HepG2 (cell line): ENCODE measurements around the gene TAS1R3. TPM values are rescaled to one million over a fixed set of nuclear protein-coding genes. Genes with fewer than 3 reads are reported as not detected.
A peak's percentile ranks its signal among the peaks of the same experiment; 100 is the strongest.

Experiments used
- CHD2 ChIP-seq: IDR thresholded peaks from 2 replicates; pipeline ENCODE4 v1.6.1; 2011; ENCODE audit warnings: low read depth, low read length, improper control_type of control experiment
- DPF2 ChIP-seq: sonication (generic); formaldehyde crosslinking; IDR thresholded peaks from 2 replicates; pipeline ENCODE4 v1.4.0; 2020; ENCODE audit warnings: mild to moderate bottlenecking, low read depth, missing genetic modification reagents, borderline replicate concordance
- ETV6 ChIP-seq: sonication (generic); formaldehyde crosslinking; conservative IDR thresholded peaks from 2 replicates; pipeline ENCODE4 v1.4.0; 2020; ENCODE audit warnings: missing genetic modification reagents
- GLI4 ChIP-seq: sonication (generic); formaldehyde crosslinking; IDR thresholded peaks from 2 replicates; pipeline ENCODE4 v1.5.1; 2020; ENCODE audit warnings: missing genetic modification reagents, mild to moderate bottlenecking, moderate library complexity, borderline replicate concordance
- JUND ChIP-seq: sonication (generic); formaldehyde crosslinking; IDR thresholded peaks from 2 replicates; pipeline ENCODE4 v1.8.0; 2022; ENCODE audit warnings: mild to moderate bottlenecking, missing genetic modification reagents
- NFATC3 ChIP-seq: sonication (generic); formaldehyde crosslinking; IDR thresholded peaks from 2 replicates; pipeline ENCODE4 v1.5.1; 2020; ENCODE audit warnings: mild to moderate bottlenecking, missing genetic modification reagents
- RFX3 ChIP-seq: IDR thresholded peaks from 2 replicates; pipeline ENCODE4 v1.6.1; 2016; ENCODE audit warnings: missing biosample characterization, missing genetic modification reagents
- ZFP82 ChIP-seq: sonication (generic); formaldehyde crosslinking; IDR thresholded peaks from 2 replicates; pipeline ENCODE4 v1.5.1; 2020; ENCODE audit warnings: mild to moderate bottlenecking, missing genetic modification reagents, borderline replicate concordance
- ZNF260 ChIP-seq: sonication (generic); formaldehyde crosslinking; IDR thresholded peaks from 2 replicates; pipeline ENCODE4 v1.4.0; 2020; ENCODE audit warnings: missing genetic modification reagents, low read depth, mild to moderate bottlenecking, borderline replicate concordance
- ZNF484 ChIP-seq: sonication (generic); formaldehyde crosslinking; IDR thresholded peaks from 2 replicates; pipeline ENCODE4 v1.5.1; 2020; ENCODE audit warnings: mild to moderate bottlenecking, low read depth, missing genetic modification reagents, borderline replicate concordance
- ZNF614 ChIP-seq: IDR thresholded peaks from 2 replicates; pipeline ENCODE4 v1.6.1; 2018; ENCODE audit warnings: missing biosample characterization, missing genetic modification reagents, inconsistent platforms, borderline replicate concordance
- ZNF747 ChIP-seq: sonication (generic); formaldehyde crosslinking; IDR thresholded peaks from 2 replicates; pipeline ENCODE4 v1.8.1; 2023; ENCODE audit warnings: missing genetic modification reagents, mild to moderate bottlenecking, borderline replicate concordance
- ZSCAN30 ChIP-seq: sonication (generic); formaldehyde crosslinking; IDR thresholded peaks from 2 replicates; pipeline ENCODE4 v1.5.0; 2020; ENCODE audit warnings: mild to moderate bottlenecking, missing genetic modification reagents
- polyA plus RNA-seq, 8 experiments: library from polyadenylated mRNA; depleted of rRNA in 3 of 8; stranded (reverse) in 7 of 8; unstranded in 1 of 8; fragments of >200 nt; fragmentation: Illumina TruSeq in 4 of 8; extraction: Trizol in 4 of 8; gene quantifications; 2 replicates each; pipeline versions ENCODE4 v1.2.1 to v1.2.3, GENCODE V29; 2011 to 2016; ENCODE audit warnings: low read depth in 4 of 8, missing spikeins in 1 of 8, mixed read lengths in 1 of 8; ENCODE audit not compliant: insufficient read depth in 1 of 8
- total RNA-seq, 5 experiments: library from RNA; depleted of rRNA; stranded (reverse); fragments of >200 nt; fragmentation: Illumina TruSeq; extraction: Trizol; gene quantifications; 2 replicates each; pipeline ENCODE4 v1.2.3, GENCODE V29; 2016; ENCODE audit warnings: low read depth in 1 of 5
- TF ChIP-seq, protein P1 (sequence below): sonication (generic); formaldehyde crosslinking; conservative IDR thresholded peaks from 2 replicates; pipeline ENCODE4 v1.4.0; 2020; ENCODE audit warnings: missing genetic modification reagents
- TF ChIP-seq, protein P2 (sequence below): sonication (generic); formaldehyde crosslinking; IDR thresholded peaks from 2 replicates; pipeline ENCODE4 v1.4.0; 2020; ENCODE audit warnings: missing genetic modification reagents
- TF ChIP-seq, protein P3 (sequence below): sonication (generic); formaldehyde crosslinking; IDR thresholded peaks from 2 replicates; pipeline ENCODE4 v1.8.0; 2022; ENCODE audit warnings: missing genetic modification reagents, mild to moderate bottlenecking, inconsistent platforms, borderline replicate concordance
- TF ChIP-seq, protein P4 (sequence below), 2 experiments: sonication (generic) in 1 of 2; formaldehyde crosslinking in 1 of 2; IDR thresholded peaks; 2 replicates each; pipeline versions ENCODE4 v1.6.1 to v1.9.0; 2014 to 2022; ENCODE audit warnings: antibody characterized with exemption in 1 of 2, borderline replicate concordance in 1 of 2, inconsistent platforms in 1 of 2, low read depth in 1 of 2, missing genetic modification reagents in 1 of 2

Gene TAS1R3
- total and polyA plus RNA-seq, 2 of the 13 experiments (the other 11 are each of a cell fraction or from before 2014, with no cell fraction given): 0.13 to 0.15 TPM

DNA sequence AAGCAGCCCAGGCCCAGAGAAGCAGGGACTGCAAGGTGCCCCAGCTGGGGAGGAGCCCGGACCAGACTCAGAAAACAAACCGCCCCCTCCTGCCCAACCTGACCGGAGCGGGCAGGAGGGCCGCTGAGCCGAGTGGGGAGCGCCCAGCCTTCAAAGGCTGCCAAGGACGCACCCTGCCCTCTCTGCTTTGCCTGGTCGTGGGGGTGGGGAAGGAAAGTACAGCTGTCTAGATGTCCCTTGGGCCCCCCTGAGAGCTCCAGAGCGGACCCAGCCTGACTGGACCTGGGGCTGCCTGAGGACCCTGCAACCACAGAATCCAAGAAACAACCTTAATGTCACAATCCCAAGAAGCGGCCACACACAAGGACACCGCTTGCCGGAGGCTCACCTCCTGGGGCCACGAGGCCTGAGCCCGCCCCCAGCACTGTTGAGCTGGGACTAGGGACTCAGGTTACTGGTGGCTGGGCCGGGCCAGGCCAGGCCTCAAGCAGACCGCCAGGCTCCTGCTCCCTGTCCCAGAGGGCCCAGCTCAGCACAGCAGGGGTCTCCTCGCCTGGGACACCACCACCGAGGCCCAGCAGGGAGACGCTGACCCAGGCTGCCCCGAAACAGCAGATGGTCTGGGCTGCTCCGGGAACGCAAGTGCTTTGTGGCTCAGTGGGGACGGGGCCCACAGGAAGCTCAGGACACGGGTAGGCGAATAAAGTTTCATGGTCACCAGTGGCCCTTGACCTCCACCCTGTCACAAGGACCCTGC, 16.8 kb downstream of the TAS1R3 start (continued):
- no peak for TF ChIP-seq ZNF484 (CRISPR knock-in tag)
- no peak for TF ChIP-seq ZNF614 (CRISPR knock-in tag)
- no peak for TF ChIP-seq ETV6
- TF ChIP-seq, protein P1, sequence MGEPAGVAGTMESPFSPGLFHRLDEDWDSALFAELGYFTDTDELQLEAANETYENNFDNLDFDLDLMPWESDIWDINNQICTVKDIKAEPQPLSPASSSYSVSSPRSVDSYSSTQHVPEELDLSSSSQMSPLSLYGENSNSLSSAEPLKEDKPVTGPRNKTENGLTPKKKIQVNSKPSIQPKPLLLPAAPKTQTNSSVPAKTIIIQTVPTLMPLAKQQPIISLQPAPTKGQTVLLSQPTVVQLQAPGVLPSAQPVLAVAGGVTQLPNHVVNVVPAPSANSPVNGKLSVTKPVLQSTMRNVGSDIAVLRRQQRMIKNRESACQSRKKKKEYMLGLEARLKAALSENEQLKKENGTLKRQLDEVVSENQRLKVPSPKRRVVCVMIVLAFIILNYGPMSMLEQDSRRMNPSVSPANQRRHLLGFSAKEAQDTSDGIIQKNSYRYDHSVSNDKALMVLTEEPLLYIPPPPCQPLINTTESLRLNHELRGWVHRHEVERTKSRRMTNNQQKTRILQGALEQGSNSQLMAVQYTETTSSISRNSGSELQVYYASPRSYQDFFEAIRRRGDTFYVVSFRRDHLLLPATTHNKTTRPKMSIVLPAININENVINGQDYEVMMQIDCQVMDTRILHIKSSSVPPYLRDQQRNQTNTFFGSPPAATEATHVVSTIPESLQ: no peak
- TF ChIP-seq GLI4 (CRISPR knock-in tag): no peak
- TF ChIP-seq NFATC3: 0 out of 2 replicates have a peak, but pooled peaks have one; percentile 13
- no peak for TF ChIP-seq DPF2 (CRISPR knock-in tag)
- TF ChIP-seq, protein P2, sequence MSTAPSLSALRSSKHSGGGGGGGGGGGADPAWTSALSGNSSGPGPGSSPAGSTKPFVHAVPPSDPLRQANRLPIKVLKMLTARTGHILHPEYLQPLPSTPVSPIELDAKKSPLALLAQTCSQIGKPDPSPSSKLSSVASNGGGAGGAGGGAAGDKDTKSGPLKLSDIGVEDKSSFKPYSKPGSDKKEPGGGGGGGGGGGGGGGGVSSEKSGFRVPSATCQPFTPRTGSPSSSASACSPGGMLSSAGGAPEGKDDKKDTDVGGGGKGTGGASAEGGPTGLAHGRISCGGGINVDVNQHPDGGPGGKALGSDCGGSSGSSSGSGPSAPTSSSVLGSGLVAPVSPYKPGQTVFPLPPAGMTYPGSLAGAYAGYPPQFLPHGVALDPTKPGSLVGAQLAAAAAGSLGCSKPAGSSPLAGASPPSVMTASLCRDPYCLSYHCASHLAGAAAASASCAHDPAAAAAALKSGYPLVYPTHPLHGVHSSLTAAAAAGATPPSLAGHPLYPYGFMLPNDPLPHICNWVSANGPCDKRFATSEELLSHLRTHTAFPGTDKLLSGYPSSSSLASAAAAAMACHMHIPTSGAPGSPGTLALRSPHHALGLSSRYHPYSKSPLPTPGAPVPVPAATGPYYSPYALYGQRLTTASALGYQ (CRISPR knock-in tag): no peak
- TF ChIP-seq, protein P3, sequence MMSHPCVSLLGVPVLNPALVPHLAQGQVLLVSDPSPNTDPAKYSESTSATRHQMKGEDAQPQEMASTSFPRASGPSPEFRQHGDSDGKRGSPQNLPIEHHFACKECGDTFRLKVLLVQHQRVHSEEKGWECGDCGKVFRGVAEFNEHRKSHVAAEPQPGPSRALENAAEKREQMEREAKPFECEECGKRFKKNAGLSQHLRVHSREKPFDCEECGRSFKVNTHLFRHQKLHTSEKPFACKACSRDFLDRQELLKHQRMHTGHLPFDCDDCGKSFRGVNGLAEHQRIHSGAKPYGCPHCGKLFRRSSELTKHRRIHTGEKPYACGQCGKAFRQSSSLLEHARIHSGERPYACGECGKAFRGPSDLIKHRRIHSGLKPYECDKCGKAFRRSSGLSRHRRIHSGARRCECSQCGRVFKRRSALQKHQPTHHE (CRISPR knock-in tag): no peak
- no peak for TF ChIP-seq ZNF260 (CRISPR knock-in tag)
- no peak for TF ChIP-seq RFX3 (CRISPR knock-in tag)
- TF ChIP-seq, protein P4, sequence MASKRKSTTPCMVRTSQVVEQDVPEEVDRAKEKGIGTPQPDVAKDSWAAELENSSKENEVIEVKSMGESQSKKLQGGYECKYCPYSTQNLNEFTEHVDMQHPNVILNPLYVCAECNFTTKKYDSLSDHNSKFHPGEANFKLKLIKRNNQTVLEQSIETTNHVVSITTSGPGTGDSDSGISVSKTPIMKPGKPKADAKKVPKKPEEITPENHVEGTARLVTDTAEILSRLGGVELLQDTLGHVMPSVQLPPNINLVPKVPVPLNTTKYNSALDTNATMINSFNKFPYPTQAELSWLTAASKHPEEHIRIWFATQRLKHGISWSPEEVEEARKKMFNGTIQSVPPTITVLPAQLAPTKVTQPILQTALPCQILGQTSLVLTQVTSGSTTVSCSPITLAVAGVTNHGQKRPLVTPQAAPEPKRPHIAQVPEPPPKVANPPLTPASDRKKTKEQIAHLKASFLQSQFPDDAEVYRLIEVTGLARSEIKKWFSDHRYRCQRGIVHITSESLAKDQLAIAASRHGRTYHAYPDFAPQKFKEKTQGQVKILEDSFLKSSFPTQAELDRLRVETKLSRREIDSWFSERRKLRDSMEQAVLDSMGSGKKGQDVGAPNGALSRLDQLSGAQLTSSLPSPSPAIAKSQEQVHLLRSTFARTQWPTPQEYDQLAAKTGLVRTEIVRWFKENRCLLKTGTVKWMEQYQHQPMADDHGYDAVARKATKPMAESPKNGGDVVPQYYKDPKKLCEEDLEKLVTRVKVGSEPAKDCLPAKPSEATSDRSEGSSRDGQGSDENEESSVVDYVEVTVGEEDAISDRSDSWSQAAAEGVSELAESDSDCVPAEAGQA (IDR thresholded peaks at IDR 0.05; ENCODE audit: low read depth): no peak
- TF ChIP-seq, protein P4 (CRISPR knock-in tag; IDR thresholded peaks at IDR 0.05; ENCODE audit: borderline replicate concordance): no peak
- TF ChIP-seq CHD2: no peak
- no peak for TF ChIP-seq JUND (CRISPR knock-in tag)
- no peak for TF ChIP-seq ZFP82 (CRISPR knock-in tag)
- no peak for TF ChIP-seq ZNF747 (CRISPR knock-in tag)
- TF ChIP-seq ZSCAN30: no peak
